Heart left ventricle (tissue), 16 donors: Measurements from ENCODE around the gene CCDC63. TPM values are rescaled to one million over a fixed set of nuclear protein-coding genes. Genes with fewer than 3 reads are reported as not detected.

ENCODE experiments used
- ATAC-seq, 4 donors: fragments of 200-7000 bp; cut with Tn5 transposase; one replicate each; pipeline ENCODE4 v1.9.1; 2020 to 2022; ENCODE audit warnings: moderate library complexity in 4 of 4, mild to moderate bottlenecking in 3 of 4, moderate number of reproducible peaks in 1 of 4
- DNase-seq, 5 donors: peaks; one replicate each; pipeline ENCODE4 v3.0.0-alpha.2; 2020
- H3K27ac ChIP-seq, 12 donors: fragments of 200-600 bp; sonication (generic) in 4 of 12; one replicate each; pipeline versions ENCODE4 v1.5.0 to v1.8.0; 2016 to 2022; ENCODE audit warnings: mild to moderate bottlenecking in 2 of 12
- H3K27me3 ChIP-seq, 9 donors: fragments of 200-600 bp; sonication (generic) in 2 of 9; one replicate each; pipeline versions ENCODE4 v1.5.1 to v1.8.0; 2016 to 2022; ENCODE audit warnings: mild to moderate bottlenecking in 3 of 9
- H3K36me3 ChIP-seq, 9 donors: fragments of 200-600 bp; sonication (generic) in 2 of 9; one replicate each; pipeline versions ENCODE4 v1.5.0 to v1.8.0; 2018 to 2022; ENCODE audit warnings: mild to moderate bottlenecking in 2 of 9
- H3K4me1 ChIP-seq, 12 donors: fragments of 200-600 bp; sonication (generic) in 4 of 12; one replicate each; pipeline versions ENCODE4 v1.5.0 to v1.8.0; 2016 to 2022; ENCODE audit warnings: mild to moderate bottlenecking in 3 of 12
- H3K4me3 ChIP-seq, 12 donors: fragments of 200-600 bp; sonication (generic) in 4 of 12; one replicate each; pipeline versions ENCODE4 v1.5.0 to v1.8.0; 2017 to 2022; ENCODE audit warnings: mild to moderate bottlenecking in 9 of 12, moderate library complexity in 4 of 12
- H3K9me3 ChIP-seq, 12 donors: fragments of 200-600 bp; sonication (generic) in 4 of 12; one replicate each; pipeline versions ENCODE4 v1.5.0 to v1.8.0; 2016 to 2022; ENCODE audit warnings: mild to moderate bottlenecking in 1 of 12
- CTCF ChIP-seq, 12 donors: fragments of 200-600 bp; sonication (generic) in 4 of 12; IDR thresholded peaks; one replicate each; pipeline versions ENCODE4 v1.5.0 to v1.8.0; 2018 to 2022; ENCODE audit warnings: antibody characterized with exemption in 12 of 12, mild to moderate bottlenecking in 5 of 12
- POLR2A ChIP-seq, 2 donors: fragments of 450-650 bp; IDR thresholded peaks; one replicate each; pipeline ENCODE4 v1.6.1; 2017; ENCODE audit warnings: antibody characterized with exemption in 2 of 2, mild to moderate bottlenecking in 2 of 2, moderate library complexity in 2 of 2
- WGBS, 4 donors: extraction: QIAGEN DNeasy Blood & Tissue Kit in 2 of 4; methylation state at CpG; one replicate each; pipeline versions ENCODE4 v1.1.5 to v1.1.7; 2013 to 2018; 5-methylcytosine and 5-hydroxymethylcytosine counted together
- intact Hi-C, 10 donors: fragments of 100-400 bp; cut with DNase I; formaldehyde crosslinking; loops; one replicate each; pipeline versions ENCODE4 v1.11.1 to v1.14.2; 2022
- polyA plus RNA-seq, 2 donors: library from polyadenylated mRNA; stranded (reverse); fragments of 200-250 nt; gene quantifications; one replicate each; pipeline ENCODE4 v1.2.3, GENCODE V29; 2013
- total RNA-seq, 9 donors: library from RNA; depleted of rRNA in 2 of 9; stranded (reverse); fragments of >200 nt in 2 of 9; fragmentation: NEBNext Ultra II Directional in 3 of 9; extraction: Animal tissue kit (Norgen Biotek cat#: 25700) in 3 of 9; gene quantifications; one replicate each; pipeline versions ENCODE4 v1.1.0 to v1.2.4, GENCODE V29; 2016 to 2023
- donor health status: ischemic (EF 13 %, LVEDD 7.1; RV severe dilation, severe dysfunction).
- donor health status: healthy with polysubstance abuse.
- donor health status: DM: no; HTN: yes; CAD: no.
- donor health status: DM: no; HTN: no; CAD: no.
- donor health status: ischemic (EF 25% LVEDD 6.9; RV normal size, moderate dysfunction).
- donor health status: ischemic (EF 25% LVEDD 5.7; RV mildly dilated, moderate dysfunction).
- donor health status: healthy.
- donor health status: DM: yes; HTN: yes; CAD: no.
- donor health status: ischemic (EF 35%, LVEDD 5.7; RV mildly dilated, moderate dysfunction).
- donor health status: nonischemic (EF 11% LVEDD 7.7; RV severe dilation, severe dysfunction).
- donor health status: DM: yes; HTN: yes; CAD: no.
- donor health status: PGD.
- donor health status: ischemic (EF 29% LVEDD 5.4; RV normal size, mild dysfunction).
- donor health status: nonischemic (EF 23%, LVEDD 6.1; RV moderate dilation, normal function).

CCDC63 gene
- total and polyA plus RNA-seq, 11 donors, result not detected

DNA sequence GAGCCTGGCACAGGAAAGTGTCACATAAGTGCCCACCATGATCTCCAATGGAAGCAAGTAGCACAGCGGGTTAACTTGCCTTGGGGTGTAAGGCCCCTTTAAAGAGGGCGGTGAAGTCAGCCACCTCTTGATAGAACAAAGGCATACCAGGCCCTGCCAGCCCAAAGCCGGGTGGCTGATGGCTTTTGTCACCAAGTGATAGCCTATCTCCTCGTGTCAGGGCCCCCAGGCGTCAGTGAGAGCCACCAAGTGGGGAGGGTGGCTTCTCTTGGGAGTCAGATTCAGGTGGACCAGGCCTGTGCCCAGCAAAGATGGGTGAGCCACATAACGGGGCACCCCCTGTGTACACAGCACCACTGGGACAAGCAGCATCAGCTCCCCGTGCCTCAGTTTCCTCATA is 81.9 kb downstream of the CCDC63 start:
- H3K27ac ChIP-seq, result peak overlapping the region; percentile 51 to 95 (median 86)
- H3K27me3 ChIP-seq, result peaks cover 0 to 6% (median 0%) of the 10 kb centered on the region in 9 donors
- H3K9me3 ChIP-seq, result no peaks in the 10 kb centered on the region
- TF ChIP-seq POLR2A (IDR thresholded peaks at IDR 0.05) (no peak), CTCF (IDR thresholded peaks at IDR 0.05) (no peak)
- H3K4me1 ChIP-seq, result peaks cover 0 to 35% (median 5%) of the 10 kb centered on the region in 12 donors
- WGBS, 4 donors, result 25 to 37% (median 33%) methylated on average over 4 to 7 of the region's 7 CpGs
- no peaks in the 10 kb centered on the region for H3K36me3 ChIP-seq
- peak; percentile 71 to 81 (median 78) for ATAC-seq
- DNase-seq, result peak; percentile 82 to 92 (median 84)
- H3K4me3 ChIP-seq, result peak overlapping the region in 3 of 12 donors; percentile 11 to 21 (median 16)
- intact Hi-C loops, result no loop called here

DNA sequence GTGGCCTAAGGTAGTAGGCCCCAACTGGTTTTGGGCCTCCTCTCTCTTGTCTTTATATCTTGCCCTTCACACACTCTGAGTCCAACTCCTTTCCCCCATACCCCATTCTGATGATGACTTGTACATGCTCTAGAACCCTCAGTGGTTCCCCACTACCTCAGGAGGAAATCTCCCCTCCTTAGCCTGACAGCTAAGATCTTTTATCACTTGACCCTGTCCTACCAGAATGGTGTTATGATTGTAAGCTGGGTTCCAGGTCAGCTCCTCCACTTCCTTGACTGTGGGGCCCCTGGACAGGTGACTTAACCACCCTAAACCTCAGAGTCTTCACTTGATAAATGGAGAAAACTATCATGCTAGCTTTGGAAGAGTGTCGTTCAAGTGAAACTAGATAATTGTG is 83.0 kb downstream of the CCDC63 start:
- peak overlapping the region in 11 of 12 donors; percentile 32 to 95 (median 86) for H3K27ac ChIP-seq
- peaks cover 0 to 40% (median 6%) of the 10 kb centered on the region in 12 donors for H3K4me1 ChIP-seq
- no peak overlapping the region for H3K4me3 ChIP-seq
- H3K27me3 ChIP-seq, result peaks cover 0 to 6% (median 0%) of the 10 kb centered on the region in 9 donors
- no peak for ATAC-seq
- intact Hi-C loops, result loop anchor here in 2 of 10 donors (10.0 kb wide), 2 partner anchors 65 to 245 kb away; no protein-coding TSS in a partner anchor
- no peaks in the 10 kb centered on the region for H3K9me3 ChIP-seq
- no peaks in the 10 kb centered on the region for H3K36me3 ChIP-seq
- DNase-seq, result no peak
- TF ChIP-seq CTCF (IDR thresholded peaks at IDR 0.05), result no peak
- TF ChIP-seq POLR2A (IDR thresholded peaks at IDR 0.05), result no peak
- WGBS, 4 donors, result 61 to 85% (median 74%) methylated on average over 1 of the region's 1 CpG

- Histone ChIP-seq H3K4me3 (no peak overlapping the region), H3K4me1 (peaks cover 0 to 40% (median 6%) of the 10 kb centered on the region in 12 donors), H3K36me3 (no peaks in the 10 kb centered on the region), H3K27ac (peak overlapping the region; percentile 56 to 95 (median 86)), H3K27me3 (peaks cover 0 to 6% (median 0%) of the 10 kb centered on the region in 9 donors), H3K9me3 (no peaks in the 10 kb centered on the region)
- no peak for DNase-seq
- 58 to 68% (median 61%) methylated on average over 21 of the region's 21 CpGs for WGBS, 4 donors
- intact Hi-C loops, result loop anchor here in 2 of 10 donors (10.0 kb wide), 2 partner anchors 64 to 244 kb away; no protein-coding TSS in a partner anchor
- no peak for TF ChIP-seq POLR2A (IDR thresholded peaks at IDR 0.05)
- no peak for TF ChIP-seq CTCF (IDR thresholded peaks at IDR 0.05)
- no peak for ATAC-seq
Measured at GRCh38 chr12:110930348-110931314, 83.8 kb downstream of the CCDC63 start.

- no peaks in the 10 kb centered on the region for H3K36me3 ChIP-seq
- ATAC-seq (peak; percentile 82 to 92 (median 86)), DNase-seq (peak; percentile 85 to 93 (median 87))
- peaks cover 0 to 10% (median 2%) of the 10 kb centered on the region in 9 donors for H3K27me3 ChIP-seq
- no peaks in the 10 kb centered on the region for H3K9me3 ChIP-seq
- peak overlapping the region; percentile 56 to 95 (median 86) for H3K27ac ChIP-seq
- H3K4me3 ChIP-seq, result no peak overlapping the region
- H3K4me1 ChIP-seq, result peaks cover 0 to 33% (median 6%) of the 10 kb centered on the region in 12 donors
- 22 to 56% (median 30%) methylated on average over 10 to 16 of the region's 16 CpGs for WGBS, 4 donors
- intact Hi-C loops, result loop anchor here in 2 of 10 donors (10.0 kb wide), 2 partner anchors 63 to 243 kb away; no protein-coding TSS in a partner anchor
- TF ChIP-seq POLR2A (IDR thresholded peaks at IDR 0.05) (no peak), CTCF (IDR thresholded peaks at IDR 0.05) (no peak)
Measured at GRCh38 chr12:110931315-110931728, 84.5 kb downstream of the CCDC63 start.
